WERI-Rb-1 (cell line): ENCODE measurements around the gene CEP70.

Source experiments
- DNase-seq: peaks from one replicate; pipeline ENCODE4 v3.0.0-alpha.2; 2020
- H3K27ac ChIP-seq: fragments of 250-450 bp; sonication (Bioruptor Pico); 2 replicates; pipeline ENCODE4 v1.5.1; 2020; ENCODE audit warnings: mild to moderate bottlenecking, moderate library complexity
- H3K27me3 ChIP-seq: fragments of 250-450 bp; sonication (Bioruptor Pico); 2 replicates; pipeline ENCODE4 v1.5.1; 2021; ENCODE audit warnings: mild to moderate bottlenecking, low read depth, moderate library complexity; ENCODE audit not compliant: insufficient read depth, severe bottlenecking
- H3K36me3 ChIP-seq: fragments of 250-450 bp; sonication (Bioruptor Pico); 2 replicates; pipeline ENCODE4 v1.5.1; 2020; ENCODE audit warnings: mild to moderate bottlenecking, moderate library complexity
- H3K4me3 ChIP-seq: 2 replicates; pipeline ENCODE4 v1.5.1; 2011; ENCODE audit warnings: low read depth, mild to moderate bottlenecking, control low read depth, low read length
- H3K9me3 ChIP-seq: fragments of 250-450 bp; sonication (Bioruptor Pico); 2 replicates; pipeline ENCODE4 v1.5.1; 2021; ENCODE audit warnings: mild to moderate bottlenecking, moderate library complexity; ENCODE audit not compliant: severe bottlenecking
- CTCF ChIP-seq: IDR thresholded peaks from 2 replicates; pipeline ENCODE4 v1.5.1; 2011; ENCODE audit warnings: low read depth, mild to moderate bottlenecking, control low read depth, inconsistent platforms, low read length

Gene CEP70

GRCh38 chr3:138629526-138629925 is 35.5 kb upstream of the CEP70 start:
- H3K27me3 ChIP-seq: no peaks in the 10 kb centered on the region
- no peak for DNase-seq
- peaks cover 3% of the 10 kb centered on the region; the same call in 1 of the 2 replicates for H3K36me3 ChIP-seq
- H3K4me3 ChIP-seq: no peak overlapping the region
- TF ChIP-seq CTCF: no peak
- H3K9me3 ChIP-seq: no peaks in the 10 kb centered on the region
- H3K27ac ChIP-seq: no peak overlapping the region

- no peaks in the 10 kb centered on the region for H3K27me3 ChIP-seq
- no peak overlapping the region for H3K4me3 ChIP-seq
- H3K36me3 ChIP-seq: peaks cover 7% of the 10 kb centered on the region; the same call in 1 of the 2 replicates
- no peak for DNase-seq
- no peak for TF ChIP-seq CTCF
- no peaks in the 10 kb centered on the region for H3K9me3 ChIP-seq
- no peak overlapping the region for H3K27ac ChIP-seq
Measured at GRCh38 chr3:138625707-138626365, 31.8 kb upstream of the CEP70 start.

DNA sequence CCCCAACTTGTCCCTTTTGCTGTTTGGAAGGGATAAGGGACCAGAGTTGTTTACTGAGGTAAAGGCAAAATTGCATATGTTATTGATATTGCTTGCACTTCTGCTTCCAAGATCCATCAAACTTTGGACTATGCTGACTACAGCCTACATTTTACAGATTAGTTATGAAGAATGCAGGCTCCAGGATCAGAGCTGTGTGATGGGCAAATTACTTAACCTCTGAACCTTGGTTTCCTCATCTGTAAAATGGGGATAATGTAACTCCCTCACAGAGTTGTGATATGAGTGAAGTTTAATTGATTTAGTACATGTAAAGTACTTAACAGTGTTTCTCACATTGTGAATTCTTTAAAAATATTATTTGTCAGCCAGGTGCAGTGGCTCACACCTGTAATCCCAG is 30.5 kb upstream of the CEP70 start:
- H3K27me3 ChIP-seq: no peaks in the 10 kb centered on the region
- H3K27ac ChIP-seq: no peak overlapping the region
- H3K36me3 ChIP-seq: peaks cover 7% of the 10 kb centered on the region; the same call in 1 of the 2 replicates
- no peaks in the 10 kb centered on the region for H3K9me3 ChIP-seq
- DNase-seq: no peak
- TF ChIP-seq CTCF: no peak
- no peak overlapping the region for H3K4me3 ChIP-seq

DNA sequence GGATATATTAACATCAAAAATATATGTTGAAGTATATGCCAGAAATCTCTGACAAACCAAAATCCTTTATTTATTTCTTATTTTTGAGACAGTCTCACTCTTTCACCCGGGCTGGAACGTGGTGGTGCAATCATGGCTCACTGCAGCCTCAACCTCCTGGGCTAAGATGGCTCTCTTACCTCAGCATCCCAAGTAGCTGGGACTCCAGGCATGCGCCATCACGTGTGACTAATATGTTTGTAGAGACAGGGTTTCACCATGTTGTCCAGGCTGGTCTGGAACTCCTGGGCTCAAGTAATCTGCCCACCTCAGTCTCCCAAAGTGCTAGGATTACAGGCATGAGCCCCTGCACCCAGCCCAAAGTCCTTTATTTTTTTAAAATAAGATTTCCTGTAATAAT is 26.4 kb upstream of the CEP70 start:
- TF ChIP-seq CTCF: no peak
- H3K9me3 ChIP-seq: no peaks in the 10 kb centered on the region
- no peaks in the 10 kb centered on the region for H3K27me3 ChIP-seq
- H3K27ac ChIP-seq: peak overlapping the region; percentile 80
- H3K4me3 ChIP-seq: no peak overlapping the region
- H3K36me3 ChIP-seq: peaks cover 7% of the 10 kb centered on the region; the same call in 1 of the 2 replicates
- peak; percentile 59 for DNase-seq

DNA sequence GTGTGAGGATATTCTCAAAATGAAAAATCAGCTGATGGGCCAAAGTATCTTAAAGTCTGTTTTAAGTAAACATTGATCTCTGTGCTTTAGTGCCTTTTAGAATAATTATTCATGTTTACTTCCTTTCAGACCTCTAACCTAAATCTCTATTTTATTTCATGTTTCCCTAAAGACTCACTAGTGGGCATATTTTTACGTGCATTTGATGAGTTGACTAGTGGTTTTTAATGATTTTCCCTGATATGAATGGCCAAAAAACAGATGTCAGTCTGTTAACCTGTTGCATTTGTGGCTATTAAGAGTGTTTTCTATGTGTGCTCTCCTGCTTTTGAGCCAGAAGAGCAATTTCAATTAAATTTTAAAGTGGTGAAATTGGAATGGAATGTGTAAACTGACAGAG is 21.4 kb upstream of the CEP70 start:
- DNase-seq: no peak
- no peak for TF ChIP-seq CTCF
- no peaks in the 10 kb centered on the region for H3K36me3 ChIP-seq
- no peak overlapping the region for H3K27ac ChIP-seq
- no peak overlapping the region for H3K4me3 ChIP-seq
- H3K27me3 ChIP-seq: no peaks in the 10 kb centered on the region
- H3K9me3 ChIP-seq: no peaks in the 10 kb centered on the region

DNA sequence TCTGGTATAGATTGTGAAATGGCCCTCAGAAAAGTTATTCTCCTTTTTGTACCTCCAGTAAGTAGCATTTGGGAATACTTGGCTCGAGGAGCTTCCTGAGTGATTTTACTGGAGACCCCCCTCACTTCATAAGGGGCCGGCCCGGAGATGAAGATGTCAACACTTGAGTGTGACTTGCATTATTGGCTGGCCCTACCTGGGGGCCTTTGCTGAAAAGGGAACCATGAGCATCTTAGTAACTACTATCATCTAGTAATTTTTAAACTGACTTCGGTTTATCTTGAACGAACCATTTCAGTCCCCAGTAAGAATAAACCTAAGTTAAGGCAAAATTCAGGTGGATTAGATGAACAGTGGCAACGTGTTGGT is 15.8 kb upstream of the CEP70 start:
- no peak for DNase-seq
- TF ChIP-seq CTCF: no peak
- H3K27me3 ChIP-seq: no peaks in the 10 kb centered on the region
- H3K36me3 ChIP-seq: no peaks in the 10 kb centered on the region
- no peak overlapping the region for H3K27ac ChIP-seq
- no peaks in the 10 kb centered on the region for H3K9me3 ChIP-seq
- peak overlapping the region; percentile 61 for H3K4me3 ChIP-seq
